Measurements from ENCODE around the gene TRIP10.

Gene TRIP10

GRCh38 chr19:6735181-6735911 lies 4.1 kb upstream of the TRIP10 start:
- no peak for TF ChIP-seq CTCF (conservative IDR thresholded peaks at IDR 0.05)
- no peak overlapping the region for H3K27ac ChIP-seq

- peak; percentile 57 for TF ChIP-seq CTCF (conservative IDR thresholded peaks at IDR 0.05)
- peak overlapping the region; percentile 77 for H3K27ac ChIP-seq
Observed at GRCh38 chr19:6736169-6736916, 3.1 kb upstream of the TRIP10 start.

- peak overlapping the region; percentile 77 for H3K27ac ChIP-seq
Observed at GRCh38 chr19:6736917-6737283, 2.6 kb upstream of the TRIP10 start.

GRCh38 chr19:6737284-6737872 lies 2.1 kb upstream of the TRIP10 start, which contains the start of gene GPR108:
TSS of gene GPR108 (minus strand) at chr19:6737580. CDS start at chr19:6737576, 4 bp downstream.
- H3K27ac ChIP-seq = peak within 1 kb of the TSS; percentile 77
- no peak for TF ChIP-seq CTCF (conservative IDR thresholded peaks at IDR 0.05)

More at GRCh38 chr19:6736917-6737283, 2.6 kb upstream of the TRIP10 start:
- TF ChIP-seq CTCF (conservative IDR thresholded peaks at IDR 0.05) = no peak

GRCh38 chr19:6737873-6738786 lies 1.4 kb upstream of the TRIP10 start:
- peak overlapping the region; percentile 65 for H3K27ac ChIP-seq

GRCh38 chr19:6738787-6739389 lies 592 bp upstream of the TRIP10 start:
- H3K27ac ChIP-seq = peak overlapping the region; percentile 65
- peak; percentile 34 for TF ChIP-seq CTCF (conservative IDR thresholded peaks at IDR 0.05)

More at GRCh38 chr19:6737873-6738786, 1.4 kb upstream of the TRIP10 start:
- TF ChIP-seq CTCF (conservative IDR thresholded peaks at IDR 0.05) = peak; percentile 74
